Neural cell (in vitro differentiated cells): Measurements from ENCODE around the gene KLHDC8A.

ENCODE experiments used
- CTCF ChIP-seq: fragments of 450-650 bp; IDR thresholded peaks from 2 replicates; pipeline ENCODE4 v1.5.1; 2014; ENCODE audit warnings: antibody characterized with exemption, mild to moderate bottlenecking, moderate library complexity; ENCODE audit not compliant: poor library complexity, severe bottlenecking
- EP300 ChIP-seq: fragments of 450-650 bp; conservative IDR thresholded peaks from 2 replicates; pipeline ENCODE4 v1.6.1; 2014; ENCODE audit warnings: antibody characterized with exemption, mild to moderate bottlenecking, moderate library complexity; ENCODE audit not compliant: poor library complexity, severe bottlenecking
- POLR2AphosphoS5 ChIP-seq: IDR thresholded peaks from 2 replicates; pipeline ENCODE4 v1.6.1; 2012
- TAF1 ChIP-seq: IDR thresholded peaks from 2 replicates; pipeline ENCODE4 v1.6.1; 2012; ENCODE audit warnings: low read depth

GRCh38 chr1:205396967-205397616 is 40.4 kb upstream of the KLHDC8A start:
- no peak for TF ChIP-seq TAF1
- no peak for TF ChIP-seq EP300
- no peak for TF ChIP-seq POLR2AphosphoS5
- TF ChIP-seq CTCF, result peak; percentile 59
